Liver (tissue), 3 donors: Measurements from ENCODE around the gene NUDT14.

Source experiments
- EGR1 ChIP-seq, 2 donors: IDR thresholded peaks; 2 replicates each; pipeline ENCODE4 v1.6.1; 2016 to 2018; ENCODE audit warnings: antibody characterized with exemption in 2 of 2, low read depth in 2 of 2
- GABPA ChIP-seq, 2 donors: IDR thresholded peaks in 1 of 2; conservative IDR thresholded peaks in 1 of 2; 2 replicates each; pipeline ENCODE4 v1.6.1; 2016; ENCODE audit warnings: antibody characterized with exemption in 2 of 2, mild to moderate bottlenecking in 1 of 2, moderate library complexity in 1 of 2
- HNF4G ChIP-seq: IDR thresholded peaks from 2 replicates; pipeline ENCODE4 v1.6.1; 2016; ENCODE audit warnings: antibody characterized with exemption
- RAD21 ChIP-seq, 2 donors: IDR thresholded peaks; 2 replicates each; pipeline ENCODE4 v1.6.1; 2016; ENCODE audit warnings: antibody characterized with exemption in 2 of 2, mild to moderate bottlenecking in 2 of 2
- SP1 ChIP-seq: IDR thresholded peaks from 2 replicates; pipeline ENCODE4 v1.6.1; 2018; ENCODE audit warnings: antibody characterized with exemption, mild to moderate bottlenecking
- TAF1 ChIP-seq: conservative IDR thresholded peaks from 2 replicates; pipeline ENCODE4 v1.6.1; 2016; ENCODE audit warnings: antibody characterized with exemption, mild to moderate bottlenecking
- YY1 ChIP-seq: IDR thresholded peaks from 2 replicates; pipeline ENCODE4 v1.6.1; 2016; ENCODE audit warnings: antibody characterized with exemption, mild to moderate bottlenecking
- TF ChIP-seq, protein P1 (sequence below): IDR thresholded peaks from 2 replicates; pipeline ENCODE4 v1.6.1; 2016; ENCODE audit warnings: antibody characterized with exemption, mild to moderate bottlenecking
- TF ChIP-seq, protein P2 (sequence below): fragments of 150-350 bp; IDR thresholded peaks from 2 replicates; pipeline ENCODE4 v1.5.1; 2017; ENCODE audit warnings: improper control_type of control experiment, low read depth, low read length; ENCODE audit not compliant: missing input control
- TF ChIP-seq, protein P3 (sequence below): IDR thresholded peaks from 2 replicates; pipeline ENCODE4 v1.6.1; 2016; ENCODE audit warnings: antibody characterized with exemption
- donor health status: healthy.
- donor health status: healthy.

DNA sequence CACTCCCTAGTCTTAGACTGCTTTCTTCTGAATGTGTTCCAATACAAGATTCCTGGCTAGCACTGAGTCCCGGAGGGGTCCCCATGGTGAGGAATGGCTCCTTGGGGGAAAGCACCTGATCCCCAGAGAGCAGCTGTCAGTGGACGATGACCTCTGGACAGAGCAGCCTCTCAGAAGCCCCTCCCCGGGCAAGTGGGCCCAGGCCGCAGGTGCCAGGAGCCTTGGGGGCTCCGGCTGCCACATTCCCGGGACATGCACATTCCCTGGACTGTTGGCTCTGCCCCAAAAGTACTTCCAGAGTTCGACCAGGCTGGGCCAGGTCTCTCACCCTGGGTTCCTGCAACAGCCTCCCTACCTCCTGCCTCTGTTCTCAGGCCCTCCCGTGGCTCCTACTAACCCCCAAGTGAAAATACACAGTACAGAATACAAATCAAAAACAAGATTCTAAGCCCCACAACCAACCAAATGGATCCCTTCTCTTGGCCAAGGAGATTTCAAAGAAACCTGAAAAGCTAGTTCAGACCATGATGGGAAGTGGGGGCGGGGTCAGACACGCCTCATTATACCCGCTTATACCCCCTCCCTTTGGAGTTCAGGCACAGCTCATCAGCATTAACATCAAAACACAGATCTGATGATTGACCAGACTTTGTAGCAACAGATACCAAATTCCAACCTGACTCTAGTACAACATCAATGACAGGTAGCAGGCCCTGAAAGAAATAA is 43.9 kb upstream of the NUDT14 start:
- TF ChIP-seq, protein P1, sequence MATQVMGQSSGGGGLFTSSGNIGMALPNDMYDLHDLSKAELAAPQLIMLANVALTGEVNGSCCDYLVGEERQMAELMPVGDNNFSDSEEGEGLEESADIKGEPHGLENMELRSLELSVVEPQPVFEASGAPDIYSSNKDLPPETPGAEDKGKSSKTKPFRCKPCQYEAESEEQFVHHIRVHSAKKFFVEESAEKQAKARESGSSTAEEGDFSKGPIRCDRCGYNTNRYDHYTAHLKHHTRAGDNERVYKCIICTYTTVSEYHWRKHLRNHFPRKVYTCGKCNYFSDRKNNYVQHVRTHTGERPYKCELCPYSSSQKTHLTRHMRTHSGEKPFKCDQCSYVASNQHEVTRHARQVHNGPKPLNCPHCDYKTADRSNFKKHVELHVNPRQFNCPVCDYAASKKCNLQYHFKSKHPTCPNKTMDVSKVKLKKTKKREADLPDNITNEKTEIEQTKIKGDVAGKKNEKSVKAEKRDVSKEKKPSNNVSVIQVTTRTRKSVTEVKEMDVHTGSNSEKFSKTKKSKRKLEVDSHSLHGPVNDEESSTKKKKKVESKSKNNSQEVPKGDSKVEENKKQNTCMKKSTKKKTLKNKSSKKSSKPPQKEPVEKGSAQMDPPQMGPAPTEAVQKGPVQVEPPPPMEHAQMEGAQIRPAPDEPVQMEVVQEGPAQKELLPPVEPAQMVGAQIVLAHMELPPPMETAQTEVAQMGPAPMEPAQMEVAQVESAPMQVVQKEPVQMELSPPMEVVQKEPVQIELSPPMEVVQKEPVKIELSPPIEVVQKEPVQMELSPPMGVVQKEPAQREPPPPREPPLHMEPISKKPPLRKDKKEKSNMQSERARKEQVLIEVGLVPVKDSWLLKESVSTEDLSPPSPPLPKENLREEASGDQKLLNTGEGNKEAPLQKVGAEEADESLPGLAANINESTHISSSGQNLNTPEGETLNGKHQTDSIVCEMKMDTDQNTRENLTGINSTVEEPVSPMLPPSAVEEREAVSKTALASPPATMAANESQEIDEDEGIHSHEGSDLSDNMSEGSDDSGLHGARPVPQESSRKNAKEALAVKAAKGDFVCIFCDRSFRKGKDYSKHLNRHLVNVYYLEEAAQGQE = no peak
- TF ChIP-seq SP1 (no peak), YY1 (no peak), EGR1 (IDR thresholded peaks at IDR 0.05; ENCODE audit: low read depth in 2 of 2) (no peak), RAD21 (IDR thresholded peaks at IDR 0.05) (no peak), TAF1 (no peak), GABPA (IDR thresholded peaks at IDR 0.05 in 1 of 2, conservative IDR thresholded peaks at IDR 0.05 in 1 of 2) (no peak), HNF4G (no peak)
- TF ChIP-seq, protein P2, sequence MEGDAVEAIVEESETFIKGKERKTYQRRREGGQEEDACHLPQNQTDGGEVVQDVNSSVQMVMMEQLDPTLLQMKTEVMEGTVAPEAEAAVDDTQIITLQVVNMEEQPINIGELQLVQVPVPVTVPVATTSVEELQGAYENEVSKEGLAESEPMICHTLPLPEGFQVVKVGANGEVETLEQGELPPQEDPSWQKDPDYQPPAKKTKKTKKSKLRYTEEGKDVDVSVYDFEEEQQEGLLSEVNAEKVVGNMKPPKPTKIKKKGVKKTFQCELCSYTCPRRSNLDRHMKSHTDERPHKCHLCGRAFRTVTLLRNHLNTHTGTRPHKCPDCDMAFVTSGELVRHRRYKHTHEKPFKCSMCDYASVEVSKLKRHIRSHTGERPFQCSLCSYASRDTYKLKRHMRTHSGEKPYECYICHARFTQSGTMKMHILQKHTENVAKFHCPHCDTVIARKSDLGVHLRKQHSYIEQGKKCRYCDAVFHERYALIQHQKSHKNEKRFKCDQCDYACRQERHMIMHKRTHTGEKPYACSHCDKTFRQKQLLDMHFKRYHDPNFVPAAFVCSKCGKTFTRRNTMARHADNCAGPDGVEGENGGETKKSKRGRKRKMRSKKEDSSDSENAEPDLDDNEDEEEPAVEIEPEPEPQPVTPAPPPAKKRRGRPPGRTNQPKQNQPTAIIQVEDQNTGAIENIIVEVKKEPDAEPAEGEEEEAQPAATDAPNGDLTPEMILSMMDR = no peak
- TF ChIP-seq, protein P3, sequence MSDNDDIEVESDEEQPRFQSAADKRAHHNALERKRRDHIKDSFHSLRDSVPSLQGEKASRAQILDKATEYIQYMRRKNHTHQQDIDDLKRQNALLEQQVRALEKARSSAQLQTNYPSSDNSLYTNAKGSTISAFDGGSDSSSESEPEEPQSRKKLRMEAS = no peak
